Hepatocyte (in vitro differentiated cells): ENCODE measurements around the gene OSBPL2. TPM values are rescaled to one million over a fixed set of nuclear protein-coding genes. Genes with fewer than 3 reads are reported as not detected.

Experiments used
- DNase-seq: peaks from one replicate; pipeline ENCODE4 v3.0.0-alpha.2; 2016; ENCODE audit warnings: low spot score
- H2AFZ ChIP-seq: fragments of 200-600 bp; sonication (generic); 2 replicates; pipeline ENCODE4 v1.6.0; 2016; ENCODE audit warnings: antibody characterized with exemption, mild to moderate bottlenecking
- H3K27ac ChIP-seq: fragments of 200-600 bp; sonication (generic); 2 replicates; pipeline ENCODE4 v1.5.1; 2016; ENCODE audit warnings: mild to moderate bottlenecking
- H3K27me3 ChIP-seq: fragments of 200-600 bp; sonication (generic); 2 replicates; pipeline ENCODE4 v1.6.1; 2016
- H3K36me3 ChIP-seq: fragments of 200-600 bp; sonication (generic); replicated peaks from 2 replicates; pipeline ENCODE4 v1.5.1; 2016; ENCODE audit warnings: low read depth; ENCODE audit not compliant: insufficient read depth
- H3K4me1 ChIP-seq: fragments of 200-600 bp; sonication (generic); 2 replicates; pipeline ENCODE4 v1.5.1; 2016; ENCODE audit warnings: mild to moderate bottlenecking, moderate library complexity; ENCODE audit not compliant: insufficient read depth
- H3K4me2 ChIP-seq: fragments of 200-600 bp; sonication (generic); 2 replicates; pipeline ENCODE4 v1.6.0; 2016
- H3K4me3 ChIP-seq: fragments of 200-600 bp; sonication (generic); 2 replicates; pipeline ENCODE4 v1.5.1; 2016; ENCODE audit warnings: mild to moderate bottlenecking
- H3K79me2 ChIP-seq: fragments of 200-600 bp; sonication (generic); 2 replicates; pipeline ENCODE4 v1.6.0; 2017; ENCODE audit warnings: mild to moderate bottlenecking
- H3K9me2 ChIP-seq: fragments of 200-600 bp; sonication (generic); replicated peaks from 2 replicates; pipeline ENCODE4 v1.6.0; 2017; ENCODE audit warnings: mild to moderate bottlenecking; ENCODE audit not compliant: insufficient read depth
- H3K9me3 ChIP-seq: fragments of 200-600 bp; sonication (generic); 2 replicates; pipeline ENCODE4 v1.5.1; 2016; ENCODE audit warnings: low read depth, mild to moderate bottlenecking
- H4K20me1 ChIP-seq: fragments of 200-600 bp; sonication (generic); 2 replicates; pipeline ENCODE4 v1.6.0; 2016; ENCODE audit warnings: mild to moderate bottlenecking; ENCODE audit not compliant: insufficient read depth, poor library complexity, severe bottlenecking
- EZH2 ChIP-seq: fragments of 200-600 bp; sonication (generic); IDR thresholded peaks from 2 replicates; pipeline ENCODE4 v1.6.1; 2016; ENCODE audit warnings: antibody characterized with exemption, mild to moderate bottlenecking, borderline replicate concordance
- EZH2phosphoT487 ChIP-seq: fragments of 200-600 bp; sonication (generic); IDR thresholded peaks from one replicate; pipeline ENCODE4 v1.6.1; 2018; ENCODE audit warnings: antibody characterized with exemption, mild to moderate bottlenecking, low read depth, moderate library complexity; ENCODE audit not compliant: unreplicated experiment, severe bottlenecking
- WGBS: methylation state at CpG from one replicate; pipeline ENCODE4 v1.1.6; 2016; ENCODE audit warnings: low lambda C conversion rate; ENCODE audit errors: missing lambda C conversion rate; 5-methylcytosine and 5-hydroxymethylcytosine counted together
- polyA plus RNA-seq: library from polyadenylated mRNA; unstranded; fragments of >200 nt; fragmentation: Nextera tagmentation; extraction: Ambion mirVana; gene quantifications from 2 replicates; pipeline ENCODE4 v1.2.1, GENCODE V29; 2016
- total RNA-seq: library from RNA; depleted of rRNA; stranded (reverse); fragments of >200 nt; gene quantifications from 2 replicates; pipeline ENCODE4 v1.2.3, GENCODE V29; 2014
- TF ChIP-seq, protein P1 (sequence below): fragments of 200-600 bp; sonication (generic); IDR thresholded peaks from 2 replicates; pipeline ENCODE4 v1.5.1; 2016; ENCODE audit warnings: antibody characterized with exemption, mild to moderate bottlenecking; ENCODE audit not compliant: poor library complexity

OSBPL2 gene
- total and polyA plus RNA-seq, 2 experiments from 2014 or later = 40.5 to 45.9 TPM

DNA sequence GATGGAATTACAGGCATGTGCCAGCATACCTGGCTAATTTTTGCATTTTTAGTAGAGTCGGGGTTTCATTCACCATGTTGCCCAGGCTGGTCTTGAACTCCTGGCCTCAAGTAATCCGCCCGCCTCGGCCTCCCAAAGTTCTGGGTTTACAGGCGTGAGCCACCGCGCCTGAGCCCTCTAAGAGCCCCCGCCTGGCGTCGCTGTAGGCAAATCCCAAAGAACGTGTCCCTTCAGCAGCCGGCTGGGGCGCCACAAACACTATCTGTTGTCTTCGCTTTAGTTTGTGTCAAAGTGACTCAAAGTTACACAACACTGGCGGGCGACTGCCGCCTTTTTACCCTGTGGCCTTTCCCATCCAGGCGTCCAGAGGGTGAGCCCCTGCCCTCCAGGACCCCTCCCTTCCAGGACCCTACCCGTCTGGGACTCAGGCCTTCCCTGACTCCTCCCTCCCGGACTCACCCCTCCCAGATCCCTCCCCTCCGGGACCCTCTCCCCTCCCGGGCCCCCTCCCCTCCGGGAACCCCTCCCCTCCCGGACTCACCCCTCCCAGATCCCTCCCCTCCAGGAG is 63.5 kb downstream of the OSBPL2 start:
- Histone ChIP-seq H3K27ac (peak overlapping the region; percentile 93), H2AFZ (peak overlapping the region; percentile 40), H3K9me2 (no peaks in the 10 kb centered on the region), H3K4me1 (peaks cover 15% of the 10 kb centered on the region), H3K79me2 (peaks cover 36% of the 10 kb centered on the region), H3K9me3 (no peaks in the 10 kb centered on the region), H3K4me2 (peak overlapping the region; percentile 86), H3K27me3 (no peaks in the 10 kb centered on the region), H3K4me3 (peak overlapping the region; percentile 45), H4K20me1 (peaks cover 37% of the 10 kb centered on the region), H3K36me3 (no peaks in the 10 kb centered on the region)
- WGBS = 9% methylated on average over 17 of the region's 24 CpGs
- peak; percentile 96 for DNase-seq
- no peak for TF ChIP-seq EZH2
- TF ChIP-seq EZH2phosphoT487 = no peak
- TF ChIP-seq, protein P1, sequence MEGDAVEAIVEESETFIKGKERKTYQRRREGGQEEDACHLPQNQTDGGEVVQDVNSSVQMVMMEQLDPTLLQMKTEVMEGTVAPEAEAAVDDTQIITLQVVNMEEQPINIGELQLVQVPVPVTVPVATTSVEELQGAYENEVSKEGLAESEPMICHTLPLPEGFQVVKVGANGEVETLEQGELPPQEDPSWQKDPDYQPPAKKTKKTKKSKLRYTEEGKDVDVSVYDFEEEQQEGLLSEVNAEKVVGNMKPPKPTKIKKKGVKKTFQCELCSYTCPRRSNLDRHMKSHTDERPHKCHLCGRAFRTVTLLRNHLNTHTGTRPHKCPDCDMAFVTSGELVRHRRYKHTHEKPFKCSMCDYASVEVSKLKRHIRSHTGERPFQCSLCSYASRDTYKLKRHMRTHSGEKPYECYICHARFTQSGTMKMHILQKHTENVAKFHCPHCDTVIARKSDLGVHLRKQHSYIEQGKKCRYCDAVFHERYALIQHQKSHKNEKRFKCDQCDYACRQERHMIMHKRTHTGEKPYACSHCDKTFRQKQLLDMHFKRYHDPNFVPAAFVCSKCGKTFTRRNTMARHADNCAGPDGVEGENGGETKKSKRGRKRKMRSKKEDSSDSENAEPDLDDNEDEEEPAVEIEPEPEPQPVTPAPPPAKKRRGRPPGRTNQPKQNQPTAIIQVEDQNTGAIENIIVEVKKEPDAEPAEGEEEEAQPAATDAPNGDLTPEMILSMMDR = peak; percentile 90

DNA sequence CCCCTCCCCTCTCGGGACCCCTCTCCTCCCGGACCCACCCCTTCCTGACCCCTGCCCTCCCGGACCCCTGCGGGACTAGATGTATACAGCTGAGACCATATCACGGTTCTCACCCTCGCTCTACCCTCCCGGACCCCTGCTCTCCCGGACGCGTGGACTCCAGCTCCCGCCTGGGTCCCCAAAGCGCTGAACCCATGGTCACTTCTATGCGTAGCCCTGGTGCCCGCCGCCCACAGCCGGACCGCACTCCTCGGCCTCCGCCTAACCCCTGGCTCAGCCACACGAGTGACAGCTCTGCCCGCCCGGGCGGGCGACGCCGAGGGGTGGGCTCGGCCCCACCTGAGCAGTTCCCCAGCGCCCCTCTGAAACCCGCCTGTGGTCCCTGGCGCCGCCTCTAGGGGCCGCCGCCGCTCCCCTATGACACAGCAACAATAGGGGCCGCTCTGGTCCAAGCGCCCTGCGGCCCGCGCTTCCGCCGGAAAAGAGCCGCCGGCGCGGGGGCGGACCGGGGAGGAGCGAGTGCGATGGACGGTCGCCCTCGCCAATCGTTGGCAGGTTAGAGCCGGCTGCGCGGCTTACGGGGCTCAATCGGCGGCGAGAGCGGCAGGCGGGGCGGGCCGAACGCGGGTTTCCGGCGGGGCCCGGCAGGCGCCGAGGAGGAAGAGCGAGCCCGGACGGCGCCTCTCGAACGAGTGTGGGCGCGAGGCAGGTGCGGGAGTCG is 64.2 kb downstream of the OSBPL2 start, which contains the start of gene ADRM1:
ADRM1 (plus strand) TSS at position 657 of the 721 bp plus-strand sequence. CDS start 572 bp downstream, outside the sequence.
- peaks cover 37% of the 10 kb centered on the region for H4K20me1 ChIP-seq
- no peaks in the 10 kb centered on the region for H3K27me3 ChIP-seq
- H3K4me3 ChIP-seq = peak within 1 kb of the TSS; percentile 45
- H3K4me1 ChIP-seq = peaks cover 15% of the 10 kb centered on the region
- H2AFZ ChIP-seq = peak within 1 kb of the TSS; percentile 40
- peak; percentile 99 for DNase-seq
- H3K9me2 ChIP-seq = no peaks in the 10 kb centered on the region
- H3K79me2 ChIP-seq = peaks cover 36% of the 10 kb centered on the region
- no peak for TF ChIP-seq EZH2phosphoT487
- TF ChIP-seq, protein P1 = peak; percentile 94
- no peak for TF ChIP-seq EZH2
- no peaks in the 10 kb centered on the region for H3K36me3 ChIP-seq
- H3K9me3 ChIP-seq = no peaks in the 10 kb centered on the region
- peak within 1 kb of the TSS; percentile 93 for H3K27ac ChIP-seq
- under 1% methylated on average over 43 of the region's 81 CpGs for WGBS
- peak within 1 kb of the TSS; percentile 97 for H3K4me2 ChIP-seq

DNA sequence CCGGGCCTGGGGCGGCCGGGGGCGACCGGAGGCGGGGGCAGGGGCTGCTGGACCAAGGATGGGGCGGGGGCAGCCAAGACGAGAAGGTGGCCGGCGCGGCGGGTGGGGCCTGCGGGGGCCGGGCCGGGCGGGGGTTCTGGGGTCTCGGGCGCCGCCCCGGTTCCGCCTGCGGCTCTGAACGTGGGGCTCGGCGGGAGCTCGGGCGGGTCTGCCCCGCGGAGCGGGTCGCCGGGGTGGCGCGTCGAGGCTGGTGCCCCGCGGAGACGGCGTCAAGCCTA is 64.7 kb downstream of the OSBPL2 start:
- peaks cover 15% of the 10 kb centered on the region for H3K4me1 ChIP-seq
- no peak for DNase-seq
- peaks cover 37% of the 10 kb centered on the region for H4K20me1 ChIP-seq
- H3K4me3 ChIP-seq = peak overlapping the region; percentile 44
- H3K9me2 ChIP-seq = no peaks in the 10 kb centered on the region
- peak overlapping the region; percentile 77 for H3K27ac ChIP-seq
- H3K27me3 ChIP-seq = no peaks in the 10 kb centered on the region
- H3K36me3 ChIP-seq = no peaks in the 10 kb centered on the region
- WGBS = 0% methylated on average over 5 of the region's 39 CpGs
- TF ChIP-seq, protein P1 = no peak
- TF ChIP-seq EZH2phosphoT487 (no peak), EZH2 (no peak)
- H2AFZ ChIP-seq = no peak overlapping the region
- no peaks in the 10 kb centered on the region for H3K9me3 ChIP-seq
- peak overlapping the region; percentile 97 for H3K4me2 ChIP-seq
- peaks cover 36% of the 10 kb centered on the region for H3K79me2 ChIP-seq
